WTC11 (cell line): Measurements from ENCODE around the gene DTX1.

Source experiments
- ATF1 ChIP-seq: sonication (generic); formaldehyde crosslinking; IDR thresholded peaks from 2 replicates; pipeline ENCODE4 v1.8.1; 2023; ENCODE audit warnings: mild to moderate bottlenecking, moderate library complexity, missing genetic modification reagents
- MAX ChIP-seq: sonication (generic); formaldehyde crosslinking; IDR thresholded peaks from 2 replicates; pipeline ENCODE4 v1.8.0; 2022; ENCODE audit warnings: mild to moderate bottlenecking, missing genetic modification reagents
- ZBTB21 ChIP-seq: sonication (generic); formaldehyde crosslinking; IDR thresholded peaks from 2 replicates; pipeline ENCODE4 v1.8.1; 2023; ENCODE audit warnings: mild to moderate bottlenecking, missing genetic modification reagents, borderline replicate concordance

GRCh38 chr12:113135178-113136127, 78.9 kb downstream of the DTX1 start, which contains the start of gene RASAL1:
- TF ChIP-seq ATF1 (no peak), MAX (CRISPR knock-in tag) (peak; percentile 75), ZBTB21 (CRISPR knock-in tag) (no peak; the same call in 1 of the 2 replicates)
